Fibroblast of skin of back (primary cell): ENCODE results near the gene CAND1. TPM values are rescaled to one million over a fixed set of nuclear protein-coding genes. Genes with fewer than 3 reads are reported as not detected.
A peak's percentile ranks its signal among the peaks of the same experiment; 100 is the strongest.

Source experiments
- DNase-seq: peaks from one replicate; pipeline ENCODE4 v3.0.0-alpha.2; 2013
- polyA plus RNA-seq, 2 experiments: library from polyadenylated mRNA; unstranded; fragments of 120-200 nt; gene quantifications; one replicate each; pipeline ENCODE4 v1.2.1, GENCODE V29; 2013; ENCODE audit not compliant: insufficient read length in 2 of 2

CAND1 gene
- 124 TPM for polyA plus RNA-seq (2013, experiment 1 of 2; ENCODE audit: insufficient read length)
- 127 TPM for polyA plus RNA-seq (2013, experiment 2 of 2; ENCODE audit: insufficient read length)

DNA sequence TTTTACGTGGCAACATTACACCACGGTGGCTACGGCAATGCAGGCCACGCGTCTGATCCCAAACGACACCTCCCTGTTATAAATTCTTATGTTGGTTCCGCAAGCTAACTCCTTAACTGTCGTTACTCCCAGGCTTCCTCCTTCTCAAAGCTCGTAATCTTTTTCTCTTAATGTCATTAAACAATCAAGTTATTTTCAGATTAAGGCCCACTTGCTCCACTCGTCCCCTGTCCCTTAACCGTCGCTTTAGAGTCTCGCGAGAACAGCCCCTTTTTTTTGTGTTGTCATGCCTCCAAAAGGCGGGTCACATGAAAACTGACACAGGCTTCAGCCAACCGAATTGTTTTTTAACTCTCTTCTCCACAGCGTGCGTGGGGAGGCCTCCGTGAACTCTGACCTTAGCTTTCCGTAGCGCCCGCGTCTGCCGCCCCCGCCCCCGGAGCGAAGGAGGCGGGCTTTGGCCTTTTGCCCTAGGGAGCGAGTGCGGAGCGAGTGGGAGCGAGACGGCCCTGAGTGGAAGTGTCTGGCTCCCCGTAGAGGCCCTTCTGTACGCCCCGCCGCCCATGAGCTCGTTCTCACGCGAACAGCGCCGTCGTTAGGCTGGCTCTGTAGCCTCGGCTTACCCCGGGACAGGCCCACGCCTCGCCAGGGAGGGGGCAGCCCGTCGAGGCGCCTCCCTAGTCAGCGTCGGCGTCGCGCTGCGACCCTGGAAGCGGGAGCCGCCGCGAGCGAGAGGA lies at the start of gene CAND1:
Gene CAND1 (plus strand): TSS at position 463 of the 737 bp plus-strand sequence. CDS start 360 bp downstream, outside the sequence.
- peak; percentile 99 for DNase-seq

DNA sequence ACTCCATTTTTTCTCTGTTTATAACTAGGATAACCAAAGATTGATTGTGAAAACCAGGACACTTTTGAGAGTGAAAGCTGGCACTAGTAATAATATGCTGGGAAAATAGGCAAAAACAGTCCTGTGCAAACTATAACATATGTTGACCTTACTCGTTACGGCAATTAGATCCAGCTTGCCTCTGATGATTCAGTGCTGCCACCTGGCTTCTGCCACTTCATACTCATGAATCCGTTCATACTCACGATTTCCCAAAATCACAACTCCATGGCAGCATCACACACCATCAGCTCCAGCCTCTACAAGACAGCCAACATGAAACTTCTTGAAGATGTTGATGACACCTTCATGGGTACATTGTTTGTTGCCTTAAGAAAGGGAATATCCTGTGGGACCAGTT lies 49.1 kb upstream of the CAND1 start:
- DNase-seq, result no peak

DNA sequence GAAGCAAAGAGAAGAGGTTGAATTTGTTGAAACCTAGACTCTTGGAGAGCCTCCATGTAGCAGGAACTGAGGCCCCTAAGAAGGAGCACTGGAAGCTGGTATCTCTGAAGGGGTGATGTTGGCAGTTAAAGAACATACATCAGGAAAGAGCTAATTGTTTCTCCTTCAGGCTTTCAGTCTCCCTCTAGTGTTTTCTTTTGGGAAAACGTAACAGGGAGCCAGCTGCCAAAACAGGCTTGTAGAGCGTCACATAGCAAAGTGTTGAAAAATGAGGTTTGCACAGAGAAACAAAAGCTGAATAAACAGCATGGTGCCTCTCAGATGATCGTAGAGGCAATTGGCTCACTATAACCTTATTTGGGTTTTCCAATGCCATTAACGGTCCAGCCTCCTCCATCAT lies 46.9 kb upstream of the CAND1 start:
- peak; percentile 19 for DNase-seq

DNA sequence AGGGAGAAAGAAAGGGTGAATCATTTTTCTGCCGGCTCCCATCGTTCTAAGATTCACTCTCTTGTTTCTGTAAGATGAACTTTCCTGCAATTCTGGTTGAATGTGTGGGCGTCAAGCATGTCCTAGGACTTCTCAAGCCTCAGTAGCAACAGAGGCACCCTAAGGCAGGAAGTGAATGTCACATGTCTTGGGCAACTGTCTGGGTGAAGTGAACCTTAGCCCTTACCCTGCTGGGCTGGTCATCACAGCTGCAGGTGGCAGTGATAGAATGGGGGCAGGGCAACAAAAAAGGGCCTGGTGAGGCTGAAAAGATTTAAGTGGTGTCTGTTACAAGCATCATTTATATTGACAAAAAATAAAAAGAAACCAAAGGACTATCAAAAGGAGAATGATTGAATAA lies 45.9 kb upstream of the CAND1 start:
- no peak for DNase-seq

DNA sequence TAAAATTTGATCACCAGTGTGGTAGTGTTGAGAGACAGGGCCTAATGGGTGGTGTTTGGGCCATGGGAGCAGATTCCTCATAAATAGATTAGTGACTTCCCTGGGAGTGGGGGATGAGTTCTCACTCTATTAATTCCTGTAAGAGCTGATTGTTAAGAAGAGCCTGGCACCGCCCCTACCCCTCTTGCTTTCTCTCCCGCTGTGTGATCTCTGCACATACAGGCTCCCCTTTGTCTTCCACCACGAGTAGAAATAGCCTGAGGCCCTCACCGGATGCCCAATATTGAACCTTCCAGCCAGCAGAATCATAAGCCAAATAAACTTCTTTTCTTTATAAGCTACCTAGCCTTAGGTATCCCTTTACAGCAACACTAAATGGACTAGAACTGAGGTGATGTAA lies 31.9 kb upstream of the CAND1 start:
- DNase-seq, result no peak

DNA sequence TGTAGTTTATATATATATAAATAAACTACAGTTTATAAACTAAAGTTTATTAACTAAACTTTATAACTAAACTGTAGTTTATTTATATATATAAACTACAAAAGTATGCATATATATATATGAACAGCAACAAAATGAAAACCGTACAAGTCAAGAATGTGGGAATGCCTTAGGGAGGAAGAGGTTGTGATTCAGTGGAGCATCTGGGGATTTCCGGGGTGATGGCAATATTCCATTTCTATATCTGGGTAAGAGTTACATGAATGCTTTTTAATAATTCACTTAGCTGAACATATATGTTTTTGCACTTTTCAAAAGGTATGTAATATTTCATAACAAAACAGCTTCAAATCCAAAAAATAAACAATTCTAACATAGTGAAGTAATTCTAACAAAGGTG lies 30.1 kb upstream of the CAND1 start:
- peak; percentile 38 for DNase-seq

DNA sequence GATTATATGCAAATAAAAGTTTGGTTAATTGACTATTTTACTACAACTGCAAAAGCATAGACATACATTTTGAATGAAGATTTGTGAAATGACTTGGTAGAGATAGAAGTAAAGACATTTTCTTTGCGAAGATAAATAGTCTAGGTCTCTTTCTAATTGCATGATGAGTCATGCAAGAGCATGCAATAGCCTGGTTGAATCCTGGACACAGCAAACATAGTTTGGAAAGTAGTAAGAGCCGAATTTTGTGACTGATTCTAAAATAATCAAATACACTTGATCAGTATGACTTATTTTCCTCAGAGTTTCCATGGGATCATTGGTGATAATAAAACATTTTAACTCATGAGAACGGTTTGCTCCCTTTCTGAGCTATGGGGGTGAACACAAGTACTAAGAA lies 27.7 kb upstream of the CAND1 start:
- peak; percentile 40 for DNase-seq

DNA sequence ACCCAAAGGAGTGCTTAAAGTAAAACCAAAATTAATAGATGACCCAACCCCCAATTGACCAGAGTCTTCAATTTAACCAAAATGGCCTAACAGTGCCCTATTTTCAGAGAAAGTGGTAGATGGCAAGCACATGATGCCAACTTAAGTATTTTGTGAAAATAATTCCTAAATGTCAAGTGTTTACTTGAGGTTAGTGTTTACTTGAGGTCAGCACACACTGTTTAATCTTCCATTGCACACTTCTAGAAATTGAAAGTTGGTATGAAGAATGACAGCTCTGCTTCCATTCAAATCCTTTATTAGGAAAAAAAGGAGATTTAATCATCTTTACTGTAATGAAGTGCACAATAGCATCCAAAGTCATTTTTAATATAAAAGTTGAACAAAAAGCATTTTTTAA lies 25.9 kb upstream of the CAND1 start:
- no peak for DNase-seq

DNA sequence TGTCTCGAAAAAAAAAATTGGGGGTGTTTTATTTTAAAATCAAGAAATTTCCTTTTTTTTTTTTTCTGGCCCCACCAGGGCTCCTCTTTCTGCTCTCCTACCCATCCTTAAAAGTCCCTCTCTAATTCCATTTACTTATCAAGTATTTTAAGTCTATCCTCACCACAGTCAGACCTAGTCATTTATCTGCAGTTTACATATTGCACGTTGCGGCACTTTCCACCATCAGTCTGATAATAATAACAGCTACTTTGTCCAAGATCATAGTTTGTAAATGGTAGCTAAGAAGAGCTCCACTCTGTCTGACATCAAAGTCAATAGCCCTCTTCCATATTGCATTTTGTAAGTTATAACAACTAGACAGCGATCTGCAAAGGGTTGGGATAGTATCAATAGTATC lies 23.6 kb upstream of the CAND1 start:
- DNase-seq, result no peak

DNA sequence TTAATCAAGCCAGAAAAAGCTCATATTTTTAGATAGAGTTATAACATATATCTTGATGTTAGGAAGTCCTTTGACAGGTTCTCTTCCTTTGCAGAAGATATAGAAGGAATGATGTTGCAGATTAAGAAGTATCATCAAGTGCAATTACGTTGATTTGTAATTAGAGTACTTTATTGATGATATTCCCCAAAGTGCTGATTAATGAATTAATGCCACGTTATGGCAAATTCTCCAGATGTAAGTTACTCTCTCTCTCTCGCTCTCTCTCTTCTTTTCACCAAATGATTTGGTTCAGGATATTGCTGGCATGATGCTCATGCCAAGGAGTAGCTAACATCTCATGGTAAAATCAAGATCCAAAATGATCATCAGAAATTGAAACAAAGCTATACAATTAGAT lies 18.1 kb upstream of the CAND1 start:
- no peak for DNase-seq

DNA sequence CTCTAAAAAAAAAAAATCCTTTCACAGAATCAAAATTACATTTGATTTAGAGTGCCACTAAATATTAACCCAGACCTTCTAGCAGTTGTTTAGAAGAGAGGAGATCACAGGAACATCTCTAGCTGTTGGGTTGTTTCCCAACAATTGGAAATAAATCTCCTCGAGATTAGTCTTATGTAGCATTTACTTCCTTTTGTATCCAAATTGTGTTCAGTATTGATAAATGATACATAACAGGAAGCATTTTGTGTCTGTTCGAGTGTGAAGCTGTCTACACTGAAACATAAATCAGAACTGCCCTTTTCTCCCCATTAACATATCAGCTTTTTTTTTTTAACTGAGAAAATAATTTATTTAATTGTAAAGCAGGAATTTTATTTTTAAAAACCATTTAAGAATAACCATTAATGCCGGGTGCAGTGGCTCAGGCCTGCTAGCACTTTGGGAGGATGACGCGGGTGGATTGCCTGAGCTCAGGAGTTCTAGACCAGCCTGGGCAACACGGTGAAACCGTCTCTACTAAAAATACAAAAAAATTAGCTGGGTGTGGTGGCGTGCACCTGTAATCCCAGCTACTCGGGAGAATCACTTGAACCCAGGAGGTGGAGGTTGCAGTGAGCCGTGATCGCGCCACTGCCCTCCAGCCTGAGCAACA lies 14.7 kb upstream of the CAND1 start:
- no peak for DNase-seq

DNA sequence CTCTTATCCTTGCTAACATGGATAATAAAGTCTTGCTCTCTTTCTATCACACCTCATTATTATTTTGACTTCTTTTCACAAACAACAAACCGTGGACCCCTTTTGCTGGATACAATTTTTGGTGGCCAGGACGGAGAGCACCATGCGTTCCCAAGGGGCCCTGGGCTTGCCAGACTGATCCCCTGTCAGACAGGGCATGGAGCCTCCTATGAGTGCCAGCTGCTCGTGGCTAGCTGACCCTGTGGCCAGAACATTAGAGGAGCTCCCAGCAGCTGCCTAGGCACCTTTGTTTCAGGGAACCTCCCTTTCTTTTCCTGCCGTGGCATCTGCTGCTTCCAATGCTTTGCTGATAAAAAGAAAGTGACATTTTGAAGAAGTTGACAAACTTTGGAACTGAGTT lies 12.5 kb upstream of the CAND1 start:
- no peak for DNase-seq

DNA sequence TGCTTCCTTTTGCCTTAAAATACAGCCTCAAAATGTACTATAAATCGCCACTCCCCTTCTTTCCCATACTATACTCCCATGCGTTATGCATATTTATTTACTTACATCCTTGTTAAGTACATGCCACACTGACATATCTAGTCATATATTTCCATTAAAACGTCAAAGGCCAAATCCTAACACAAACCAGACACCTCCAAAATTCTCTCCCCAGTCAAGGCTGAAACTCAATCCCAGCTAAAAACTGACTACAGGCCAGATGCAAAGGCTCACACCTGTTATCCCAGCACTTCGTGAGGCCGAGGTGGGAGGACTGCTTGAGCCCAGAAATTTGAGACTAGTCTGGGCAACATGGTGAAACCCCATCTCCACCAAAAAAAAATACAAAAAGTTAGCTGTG lies 5.7 kb upstream of the CAND1 start:
- no peak for DNase-seq

DNA sequence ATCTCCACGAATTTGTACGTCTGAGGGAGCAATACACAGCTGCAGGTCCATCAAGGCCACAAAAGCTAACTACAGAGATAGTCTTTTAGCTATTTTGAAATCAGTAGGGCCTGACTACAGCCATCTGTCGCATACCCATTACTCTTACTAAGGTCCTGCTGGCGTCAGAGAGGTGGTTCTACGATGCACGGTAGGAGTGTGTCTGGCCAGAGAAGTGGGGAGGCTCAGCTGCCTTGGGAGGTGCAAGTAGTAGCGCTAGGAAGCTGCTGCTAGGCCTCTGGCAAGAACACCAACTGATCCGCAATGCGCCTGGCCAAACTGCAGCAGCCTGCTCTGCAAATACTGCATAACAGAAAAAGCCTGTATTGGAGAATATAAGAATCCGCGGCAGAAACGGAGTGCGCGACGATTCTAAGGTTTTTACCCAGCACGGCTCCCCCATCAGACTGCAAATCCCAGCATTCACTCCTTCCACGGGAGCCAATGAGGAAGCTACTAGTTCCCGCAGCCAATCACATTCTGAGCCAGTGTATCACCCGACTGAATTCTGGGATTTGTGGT lies 743 bp upstream of the CAND1 start:
- peak; percentile 99 for DNase-seq

DNA sequence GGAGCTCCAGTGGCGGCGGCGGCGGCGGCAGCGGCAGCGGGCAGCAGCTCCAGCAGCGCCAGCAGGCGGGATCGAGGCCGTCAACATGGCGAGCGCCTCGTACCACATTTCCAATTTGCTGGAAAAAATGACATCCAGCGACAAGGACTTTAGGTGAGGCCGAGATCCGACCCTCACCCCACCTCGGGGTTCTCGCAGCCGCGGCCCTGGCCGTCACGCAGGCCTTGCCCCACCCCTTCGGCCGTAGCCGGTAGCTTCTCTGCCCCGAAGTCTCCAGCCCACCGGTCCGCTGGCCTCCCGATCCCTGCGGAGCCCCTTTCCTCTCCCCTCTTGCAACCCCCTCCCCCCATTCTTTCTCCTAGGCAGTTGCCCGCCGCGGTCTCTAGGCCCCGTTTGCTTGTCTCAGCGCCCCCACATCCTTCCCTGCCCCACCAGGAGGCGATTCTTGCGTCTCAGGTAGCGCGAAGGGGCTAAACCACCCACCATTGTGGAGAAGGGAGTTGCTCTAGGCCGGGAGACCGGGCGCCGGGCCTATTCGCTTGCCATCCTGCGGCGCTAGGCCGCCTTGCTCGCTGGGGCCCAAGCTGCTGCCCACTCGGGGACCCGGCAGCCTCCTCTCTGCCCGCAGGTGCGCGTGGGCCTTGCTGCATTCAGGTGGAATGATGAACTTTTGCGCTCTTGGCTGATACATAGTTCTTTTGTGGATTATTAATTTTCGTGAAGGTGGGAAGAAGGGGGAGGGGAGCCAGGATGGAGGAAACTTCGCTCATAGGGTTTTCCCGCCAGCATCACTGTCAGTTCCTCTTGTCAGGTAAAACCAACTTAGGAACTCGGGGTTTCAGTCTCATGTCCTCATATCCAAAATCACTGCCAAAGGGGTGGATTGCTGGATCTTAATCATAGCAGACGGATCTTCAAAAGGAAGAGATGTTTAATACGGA lies 745 bp downstream of the CAND1 start:
- peak; percentile 34 for DNase-seq

DNA sequence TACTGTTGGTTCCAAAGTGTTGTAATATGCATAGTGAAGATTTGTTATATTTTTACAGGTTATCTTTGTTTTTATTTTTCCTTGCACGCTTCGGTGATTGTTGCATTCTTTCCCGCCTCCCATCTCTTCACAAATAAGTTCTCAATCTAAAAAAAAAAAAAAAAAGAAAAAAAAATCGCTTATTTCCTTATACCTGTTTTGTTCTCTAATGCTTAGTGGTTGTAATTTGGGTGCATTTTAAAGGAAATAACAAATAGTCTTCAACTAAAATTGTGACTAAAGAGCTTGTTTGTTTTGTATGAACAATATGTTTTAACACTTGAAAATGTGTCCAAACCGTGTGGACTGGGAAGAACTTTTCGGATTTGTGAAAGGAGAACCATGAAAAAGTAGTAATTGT lies 1.5 kb downstream of the CAND1 start:
- no peak for DNase-seq

DNA sequence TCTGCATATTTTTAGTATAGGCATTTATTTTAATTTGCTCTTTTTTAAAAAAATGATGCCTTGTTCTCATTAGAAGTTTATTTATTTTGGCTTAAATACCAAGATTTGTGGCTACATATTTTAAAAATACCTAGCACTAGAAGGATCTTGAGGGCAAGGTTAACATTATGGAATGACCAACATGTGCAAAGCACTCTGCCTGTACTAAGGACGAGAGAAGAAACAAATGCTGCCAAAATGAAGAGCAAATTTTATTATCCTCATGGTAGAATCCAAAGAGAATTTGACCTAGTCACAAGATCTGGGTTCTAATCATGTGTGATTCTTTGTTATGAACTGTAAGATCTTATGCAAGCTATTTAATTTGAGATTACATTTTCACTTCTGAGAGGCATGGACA lies 2.8 kb downstream of the CAND1 start:
- peak; percentile 23 for DNase-seq

DNA sequence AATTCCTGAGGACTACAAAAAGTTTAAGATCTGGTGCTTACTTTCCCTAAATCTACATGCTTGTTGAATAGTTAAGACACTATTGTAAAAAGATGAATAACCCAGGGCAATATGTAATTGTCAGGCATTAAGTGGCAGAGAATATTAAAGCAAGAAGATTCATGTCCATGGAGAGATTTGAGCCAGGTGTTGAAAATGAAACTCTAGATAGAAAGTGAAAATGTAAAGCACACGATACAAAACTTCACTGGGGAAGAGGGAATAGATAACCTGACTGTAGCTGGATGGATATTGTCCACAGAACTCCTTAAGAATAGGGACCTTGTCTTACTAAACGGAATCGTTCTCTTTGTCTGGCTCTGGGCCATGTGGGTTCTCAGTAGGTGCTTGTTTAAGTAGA lies 5.0 kb downstream of the CAND1 start:
- DNase-seq, result no peak

DNA sequence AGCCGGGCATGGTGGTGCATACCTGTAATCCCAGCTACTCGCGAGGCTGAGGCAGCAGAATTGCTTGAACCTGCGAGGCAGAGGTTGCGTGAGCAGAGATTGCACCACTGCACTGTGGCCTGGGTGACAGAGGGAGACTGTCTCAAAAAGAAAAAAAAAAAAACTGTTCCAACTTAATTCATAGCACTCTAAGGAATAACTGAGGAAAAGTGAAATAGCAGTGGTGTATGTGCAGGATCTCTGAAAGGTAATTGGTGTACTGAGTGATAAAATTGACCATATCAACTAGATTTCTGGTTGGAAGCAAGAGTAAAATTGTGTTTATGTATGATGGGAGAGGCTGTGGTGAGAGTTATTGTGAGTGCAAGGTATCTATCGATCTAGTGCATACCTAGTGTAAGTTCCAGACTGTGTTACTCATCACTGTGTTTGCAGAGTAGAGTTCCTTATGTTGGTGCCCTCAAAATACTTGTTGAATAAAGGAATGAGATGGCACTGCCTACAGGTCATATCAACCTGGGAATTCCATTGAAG lies 6.3 kb downstream of the CAND1 start:
- peak; percentile 5 for DNase-seq

DNA sequence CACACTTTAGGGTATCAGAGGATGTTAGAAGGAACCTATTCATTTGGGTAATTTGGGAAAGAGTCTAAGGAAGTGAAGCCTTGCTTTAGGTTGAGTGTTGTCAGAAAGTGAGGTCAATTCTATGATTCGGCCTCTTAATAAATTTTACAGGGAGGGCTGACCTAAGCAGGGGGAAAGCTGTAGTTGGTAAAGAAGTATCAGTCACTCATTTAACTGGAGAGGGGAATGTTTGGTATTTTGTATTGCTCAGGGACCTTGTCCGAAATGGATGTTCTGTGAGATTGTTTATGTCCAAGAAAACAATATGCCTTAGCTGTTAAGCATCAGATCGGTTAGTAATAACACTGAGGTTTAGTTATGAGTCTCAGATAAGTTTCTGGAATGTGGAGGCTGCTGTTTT lies 7.3 kb downstream of the CAND1 start:
- DNase-seq, result no peak

DNA sequence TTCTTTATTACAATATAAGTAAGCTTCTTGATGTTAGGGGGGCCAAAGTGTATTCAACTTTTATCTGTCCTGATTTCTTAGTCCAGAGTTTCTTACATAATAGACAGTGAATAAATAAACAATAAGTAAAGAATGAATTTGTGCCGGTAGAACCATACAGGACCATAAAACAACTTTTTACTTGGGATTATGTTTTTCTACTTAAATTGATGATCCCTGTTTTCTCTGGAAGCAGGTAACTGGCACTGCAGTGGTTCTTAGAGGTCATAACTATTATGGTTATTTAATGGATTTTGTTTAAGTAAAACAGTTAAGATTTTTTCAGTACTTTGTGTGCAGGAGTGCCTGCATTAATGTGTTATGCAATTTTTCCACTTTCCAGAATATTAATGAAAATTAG lies 10.5 kb downstream of the CAND1 start:
- DNase-seq, result no peak

DNA sequence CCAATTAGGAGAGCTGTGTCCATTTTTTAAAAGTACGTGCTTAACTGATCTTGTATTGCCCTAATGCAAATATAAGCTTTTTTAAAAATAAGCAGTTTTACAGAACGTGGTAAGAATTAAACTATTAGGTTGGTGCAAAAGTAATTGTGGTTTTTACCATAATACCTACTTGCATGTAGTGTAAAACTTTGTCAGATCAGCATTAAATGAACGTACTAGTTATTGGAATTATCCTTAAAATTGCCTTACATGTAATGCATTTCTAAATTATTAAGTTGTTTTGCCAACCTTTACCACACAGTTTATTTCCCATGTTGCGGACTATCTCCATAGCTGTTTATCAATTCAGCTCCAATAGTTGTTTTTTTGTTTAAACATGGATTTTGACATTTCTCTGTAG lies 10.9 kb downstream of the CAND1 start:
- no peak for DNase-seq

DNA sequence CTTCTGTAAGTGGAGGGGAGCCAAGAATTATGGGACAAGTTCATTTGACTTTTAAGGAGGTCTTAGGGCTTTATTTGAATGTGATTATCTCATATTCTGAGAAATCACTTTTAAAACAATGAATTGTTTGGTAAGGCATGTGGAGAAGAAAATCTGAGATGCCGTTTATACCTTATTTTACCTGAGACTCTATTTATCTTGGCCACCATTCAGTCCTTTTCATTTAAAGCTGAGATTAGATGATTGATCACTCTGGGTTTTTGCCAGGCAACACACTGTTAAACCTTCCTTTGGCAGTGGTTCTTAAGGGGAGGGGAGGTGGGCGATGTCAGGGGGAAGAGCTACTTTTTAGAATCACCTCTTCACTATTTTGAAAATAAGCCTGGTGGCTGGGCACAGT lies 11.4 kb downstream of the CAND1 start:
- DNase-seq, result no peak
